ENCODE results near the gene RHBDL2. TPM values are rescaled to one million over a fixed set of nuclear protein-coding genes. Genes with fewer than 3 reads are reported as not detected.

RHBDL2 gene, protein sequence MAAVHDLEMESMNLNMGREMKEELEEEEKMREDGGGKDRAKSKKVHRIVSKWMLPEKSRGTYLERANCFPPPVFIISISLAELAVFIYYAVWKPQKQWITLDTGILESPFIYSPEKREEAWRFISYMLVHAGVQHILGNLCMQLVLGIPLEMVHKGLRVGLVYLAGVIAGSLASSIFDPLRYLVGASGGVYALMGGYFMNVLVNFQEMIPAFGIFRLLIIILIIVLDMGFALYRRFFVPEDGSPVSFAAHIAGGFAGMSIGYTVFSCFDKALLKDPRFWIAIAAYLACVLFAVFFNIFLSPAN
- polyA plus RNA-seq (not detected in 2 replicates), polyA minus RNA-seq (not detected in 2 replicates)

DNA sequence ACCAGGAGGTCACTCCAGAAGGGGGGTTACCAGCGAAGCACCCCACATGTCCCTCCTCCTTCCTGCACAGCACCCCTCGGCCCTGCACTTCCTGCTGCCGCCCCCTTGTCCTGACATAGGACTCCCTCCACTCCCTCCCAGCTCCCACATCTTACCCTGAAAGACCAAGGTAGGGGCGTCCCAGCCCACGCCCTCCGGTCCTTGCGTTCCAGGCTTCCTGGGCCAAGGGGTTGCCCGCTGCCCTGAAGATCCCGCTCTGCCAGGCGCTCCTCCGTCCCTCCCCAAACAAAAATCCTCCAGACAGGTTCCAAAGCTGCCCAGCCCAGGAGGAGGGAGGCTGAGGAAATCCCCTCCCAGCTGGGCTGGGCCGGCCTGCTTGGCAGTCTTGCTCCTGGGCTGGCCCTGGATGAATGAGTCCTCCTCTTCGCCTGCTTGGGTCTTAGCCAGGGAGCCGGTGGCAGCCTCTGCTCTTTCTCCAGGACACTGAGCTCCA is at the start of gene RHBDL2:
Gene RHBDL2 (minus strand): TSS at position 304 of the 493 bp plus-strand sequence. CDS start 22,618 bp downstream, outside the sequence.
- Histone ChIP-seq H3K27ac (ENCODE audit: low read length) (no peak within 1 kb of the TSS), H2AFZ (ENCODE audit: low read depth, low read length) (no peak within 1 kb of the TSS), H3K36me3 (ENCODE audit: insufficient read depth, low read length) (no peaks in the 10 kb centered on the region), H4K20me1 (ENCODE audit: insufficient read depth) (no peaks in the 10 kb centered on the region), H3F3A (ENCODE audit: insufficient read depth, low read length, poor library complexity, severe bottlenecking) (no peaks in the 10 kb centered on the region), H3K4me3 (ENCODE audit: low read length) (no peak within 1 kb of the TSS), H3K79me2 (replicated peaks; ENCODE audit: insufficient read depth, low read length) (no peaks in the 10 kb centered on the region), H3K27me3 (ENCODE audit: insufficient read depth, low read depth, low read length) (no peaks in the 10 kb centered on the region), H3K4me2 (ENCODE audit: low read length) (no peak within 1 kb of the TSS), H3K9me3 (ENCODE audit: low read length) (no peaks in the 10 kb centered on the region), H3K9ac (ENCODE audit: low read length) (no peak within 1 kb of the TSS), H3K9me2 (ENCODE audit: insufficient read depth, low read length) (no peaks in the 10 kb centered on the region)
- TF ChIP-seq EP300 (conservative IDR thresholded peaks at IDR 0.05; ENCODE audit: poor library complexity, severe bottlenecking) (no peak), MXI1 (conservative IDR thresholded peaks at IDR 0.05; ENCODE audit: poor library complexity, severe bottlenecking) (no peak), RAD21 (conservative IDR thresholded peaks at IDR 0.05) (no peak), TAF1 (IDR thresholded peaks at IDR 0.05; ENCODE audit: low read depth) (no peak), SMC3 (conservative IDR thresholded peaks at IDR 0.05; ENCODE audit: poor library complexity) (no peak)

- peaks cover 7% of the 10 kb centered on the region for H3F3A ChIP-seq (ENCODE audit: insufficient read depth, low read length, poor library complexity, severe bottlenecking)
- peak within 1 kb of the TSS; percentile 93 for H3K27ac ChIP-seq (ENCODE audit: low read length)
- H4K20me1 ChIP-seq (ENCODE audit: insufficient read depth), result peaks cover 7% of the 10 kb centered on the region
- peak within 1 kb of the TSS; percentile 92 for H3K9ac ChIP-seq (ENCODE audit: low read length)
- H3K27me3 ChIP-seq (ENCODE audit: insufficient read depth, low read depth, low read length), result no peaks in the 10 kb centered on the region
- H3K36me3 ChIP-seq (ENCODE audit: insufficient read depth, low read length), result no peaks in the 10 kb centered on the region
- H3K4me2 ChIP-seq (ENCODE audit: low read length), result peak within 1 kb of the TSS; percentile 82
- TF ChIP-seq, protein P1, sequence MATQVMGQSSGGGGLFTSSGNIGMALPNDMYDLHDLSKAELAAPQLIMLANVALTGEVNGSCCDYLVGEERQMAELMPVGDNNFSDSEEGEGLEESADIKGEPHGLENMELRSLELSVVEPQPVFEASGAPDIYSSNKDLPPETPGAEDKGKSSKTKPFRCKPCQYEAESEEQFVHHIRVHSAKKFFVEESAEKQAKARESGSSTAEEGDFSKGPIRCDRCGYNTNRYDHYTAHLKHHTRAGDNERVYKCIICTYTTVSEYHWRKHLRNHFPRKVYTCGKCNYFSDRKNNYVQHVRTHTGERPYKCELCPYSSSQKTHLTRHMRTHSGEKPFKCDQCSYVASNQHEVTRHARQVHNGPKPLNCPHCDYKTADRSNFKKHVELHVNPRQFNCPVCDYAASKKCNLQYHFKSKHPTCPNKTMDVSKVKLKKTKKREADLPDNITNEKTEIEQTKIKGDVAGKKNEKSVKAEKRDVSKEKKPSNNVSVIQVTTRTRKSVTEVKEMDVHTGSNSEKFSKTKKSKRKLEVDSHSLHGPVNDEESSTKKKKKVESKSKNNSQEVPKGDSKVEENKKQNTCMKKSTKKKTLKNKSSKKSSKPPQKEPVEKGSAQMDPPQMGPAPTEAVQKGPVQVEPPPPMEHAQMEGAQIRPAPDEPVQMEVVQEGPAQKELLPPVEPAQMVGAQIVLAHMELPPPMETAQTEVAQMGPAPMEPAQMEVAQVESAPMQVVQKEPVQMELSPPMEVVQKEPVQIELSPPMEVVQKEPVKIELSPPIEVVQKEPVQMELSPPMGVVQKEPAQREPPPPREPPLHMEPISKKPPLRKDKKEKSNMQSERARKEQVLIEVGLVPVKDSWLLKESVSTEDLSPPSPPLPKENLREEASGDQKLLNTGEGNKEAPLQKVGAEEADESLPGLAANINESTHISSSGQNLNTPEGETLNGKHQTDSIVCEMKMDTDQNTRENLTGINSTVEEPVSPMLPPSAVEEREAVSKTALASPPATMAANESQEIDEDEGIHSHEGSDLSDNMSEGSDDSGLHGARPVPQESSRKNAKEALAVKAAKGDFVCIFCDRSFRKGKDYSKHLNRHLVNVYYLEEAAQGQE (IDR thresholded peaks at IDR 0.05; ENCODE audit: borderline replicate concordance), result peak; percentile 19
- no peak for TF ChIP-seq EZH2 (IDR thresholded peaks at IDR 0.05; ENCODE audit: borderline replicate concordance, insufficient read depth, low read length, poor library complexity, severe bottlenecking)
- peak; percentile 94 for TF ChIP-seq POLR2AphosphoS5 (IDR thresholded peaks at IDR 0.05)
- no peak for TF ChIP-seq CTCF (IDR thresholded peaks at IDR 0.05; ENCODE audit: poor library complexity, severe bottlenecking)
- peak; percentile 36 for TF ChIP-seq SMC3 (conservative IDR thresholded peaks at IDR 0.05; ENCODE audit: poor library complexity)
- TF ChIP-seq RAD21 (conservative IDR thresholded peaks at IDR 0.05), result peak; percentile 35
- peak; percentile 69 for TF ChIP-seq TAF1 (IDR thresholded peaks at IDR 0.05; ENCODE audit: low read depth)
- TF ChIP-seq MXI1 (conservative IDR thresholded peaks at IDR 0.05; ENCODE audit: poor library complexity, severe bottlenecking), result peak; percentile 83
- TF ChIP-seq EP300 (conservative IDR thresholded peaks at IDR 0.05; ENCODE audit: poor library complexity, severe bottlenecking), result peak; percentile 24
- peak within 1 kb of the TSS; percentile 87 for H2AFZ ChIP-seq (ENCODE audit: low read depth, low read length)
- H3K79me2 ChIP-seq (replicated peaks; ENCODE audit: insufficient read depth, low read length), result peaks cover 47% of the 10 kb centered on the region
- no peaks in the 10 kb centered on the region for H3K9me3 ChIP-seq (ENCODE audit: low read length)
- H3K4me3 ChIP-seq (ENCODE audit: low read length), result peak within 1 kb of the TSS; percentile 72
- no peaks in the 10 kb centered on the region for H3K9me2 ChIP-seq (ENCODE audit: insufficient read depth, low read length)
These were observed 49.4 kb upstream of the RHBDL2 start, which contains the start of gene AKIRIN1 for GRCh38 chr1:38990738-38991637. AKIRIN1 (plus strand) TSS chr1:38991276; CDS start chr1:38991381, 105 bp downstream.
